ENCODE results near the gene POLR3A.

DNA sequence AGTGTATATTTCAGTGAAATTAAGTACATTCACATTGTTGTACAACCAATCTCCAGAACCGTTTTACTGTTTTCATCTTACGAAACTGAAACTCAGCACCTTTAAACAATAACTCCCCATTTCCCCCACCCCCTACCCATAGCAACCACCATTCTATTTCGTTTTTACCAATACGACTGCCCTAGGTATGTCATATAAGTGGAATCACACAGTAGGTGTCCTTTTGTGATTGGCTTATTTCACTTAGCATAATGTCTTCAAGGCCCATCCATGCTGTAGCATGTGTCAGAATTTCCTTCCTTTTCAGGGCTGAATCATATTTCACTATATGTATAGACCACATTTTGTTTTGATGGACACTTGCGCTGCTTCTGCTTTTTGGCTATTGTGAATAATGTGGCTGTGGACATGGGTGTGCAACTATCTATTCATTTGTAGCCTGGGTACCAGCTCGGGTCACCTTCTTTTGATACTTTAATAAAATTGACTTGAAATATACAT, 68.4 kb downstream of the POLR3A start:
- TF ChIP-seq, protein P1, sequence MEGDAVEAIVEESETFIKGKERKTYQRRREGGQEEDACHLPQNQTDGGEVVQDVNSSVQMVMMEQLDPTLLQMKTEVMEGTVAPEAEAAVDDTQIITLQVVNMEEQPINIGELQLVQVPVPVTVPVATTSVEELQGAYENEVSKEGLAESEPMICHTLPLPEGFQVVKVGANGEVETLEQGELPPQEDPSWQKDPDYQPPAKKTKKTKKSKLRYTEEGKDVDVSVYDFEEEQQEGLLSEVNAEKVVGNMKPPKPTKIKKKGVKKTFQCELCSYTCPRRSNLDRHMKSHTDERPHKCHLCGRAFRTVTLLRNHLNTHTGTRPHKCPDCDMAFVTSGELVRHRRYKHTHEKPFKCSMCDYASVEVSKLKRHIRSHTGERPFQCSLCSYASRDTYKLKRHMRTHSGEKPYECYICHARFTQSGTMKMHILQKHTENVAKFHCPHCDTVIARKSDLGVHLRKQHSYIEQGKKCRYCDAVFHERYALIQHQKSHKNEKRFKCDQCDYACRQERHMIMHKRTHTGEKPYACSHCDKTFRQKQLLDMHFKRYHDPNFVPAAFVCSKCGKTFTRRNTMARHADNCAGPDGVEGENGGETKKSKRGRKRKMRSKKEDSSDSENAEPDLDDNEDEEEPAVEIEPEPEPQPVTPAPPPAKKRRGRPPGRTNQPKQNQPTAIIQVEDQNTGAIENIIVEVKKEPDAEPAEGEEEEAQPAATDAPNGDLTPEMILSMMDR (IDR thresholded peaks at IDR 0.05): no peak
- TF ChIP-seq EZH2 (IDR thresholded peaks at IDR 0.05; ENCODE audit: borderline replicate concordance, insufficient read depth, low read depth, low read length, poor library complexity, severe bottlenecking): no peak

Measured in B cell (primary cell).